ENCODE measurements around the gene CLEC17A.

GRCh38 chr19:14558370-14559066 is 24.4 kb upstream of the CLEC17A start:
- no peak for TF ChIP-seq CTCF (IDR thresholded peaks at IDR 0.05)
- TF ChIP-seq POLR2A (IDR thresholded peaks at IDR 0.05), result no peak
- no peak for TF ChIP-seq EP300 (IDR thresholded peaks at IDR 0.05)
